ENCODE data around the gene EXOG.

- no peak for TF ChIP-seq POLR2AphosphoS5 (IDR thresholded peaks at IDR 0.05)
- no peak for TF ChIP-seq POLR2A (IDR thresholded peaks at IDR 0.05)
- no peak for TF ChIP-seq CTCF (IDR thresholded peaks at IDR 0.05)
Observed at GRCh38 chr3:38543586-38543985, 47.4 kb downstream of the EXOG start.

Data from upper lobe of left lung (tissue), 4 donors.